Tibial artery (tissue), 4 donors: ENCODE measurements around the gene SCAF8.
"Not testable (repeated sequence)": the region's sequence is repeated elsewhere in the genome, so short reads cannot be mapped to it uniquely, and the experiment has no call there.

ENCODE experiments used
- DNase-seq, 2 donors: peaks; one replicate each; pipeline ENCODE4 v3.0.0-alpha.2; 2019
- H3K27ac ChIP-seq, 2 donors: fragments of 200-600 bp; sonication (generic) in 1 of 2; 1 replicate in 1 of 2; 2 replicates in 1 of 2; pipeline ENCODE4 v1.5.1; 2018 to 2019; ENCODE audit warnings: mild to moderate bottlenecking in 1 of 2
- H3K27me3 ChIP-seq, 2 donors: fragments of 200-600 bp; sonication (generic) in 1 of 2; one replicate each; pipeline versions ENCODE4 v1.5.1 to v1.6.0; 2016 to 2019
- H3K36me3 ChIP-seq, 3 donors: fragments of 200-600 bp; sonication (generic) in 2 of 3; one replicate each; pipeline ENCODE4 v1.5.1; 2016 to 2019; ENCODE audit warnings: mild to moderate bottlenecking in 2 of 3
- H3K4me1 ChIP-seq, 4 donors: fragments of 200-600 bp; sonication (generic) in 2 of 4; 1 replicate in 3 of 4; 2 replicates in 1 of 4; pipeline ENCODE4 v1.5.1; 2016 to 2019
- H3K4me3 ChIP-seq, 2 donors: fragments of 200-600 bp; sonication (generic) in 1 of 2; 1 replicate in 1 of 2; 2 replicates in 1 of 2; pipeline ENCODE4 v1.5.1; 2018 to 2019; ENCODE audit warnings: mild to moderate bottlenecking in 2 of 2
- H3K9me3 ChIP-seq, 3 donors: fragments of 200-600 bp; sonication (generic) in 1 of 3; one replicate each; pipeline ENCODE4 v1.5.1; 2016 to 2019
- CTCF ChIP-seq, 2 experiments: fragments of 200-600 bp in 1 of 2; fragments of 450-650 bp in 1 of 2; IDR thresholded peaks; one replicate each; pipeline ENCODE4 v1.5.1; 2017 to 2019; ENCODE audit warnings: antibody characterized with exemption in 2 of 2, mild to moderate bottlenecking in 1 of 2, moderate library complexity in 1 of 2
- intact Hi-C: fragments of 100-400 bp; cut with DNase I; formaldehyde crosslinking; loops from one replicate; pipeline ENCODE4 v1.15.0; 2023; ENCODE audit warnings: low total_unique reads

The SCAF8 gene

GRCh38 chr6:154773610-154774089 lies 40.4 kb downstream of the SCAF8 start:
- Histone ChIP-seq H3K9me3 (no peaks in the 10 kb centered on the region), H3K4me3 (no peak overlapping the region), H3K36me3 (peaks cover 0 to 8% (median 0%) of the 10 kb centered on the region in 3 donors), H3K27me3 (no peaks in the 10 kb centered on the region), H3K4me1 (peaks cover 0 to 22% (median 6%) of the 10 kb centered on the region in 4 donors), H3K27ac (no peak overlapping the region)
- intact Hi-C loops = no loop called here
- no peak for DNase-seq
- no peak for TF ChIP-seq CTCF (IDR thresholded peaks at IDR 0.05)

GRCh38 chr6:154779157-154779556 lies 45.9 kb downstream of the SCAF8 start:
- H3K27me3 ChIP-seq, DNase-seq, H3K27ac ChIP-seq, H3K9me3 ChIP-seq, H3K4me1 ChIP-seq, intact Hi-C loops, H3K4me3 ChIP-seq: not testable (repeated sequence)
- peaks cover 6 to 21% (median 15%) of the 10 kb centered on the region in 3 donors for H3K36me3 ChIP-seq

GRCh38 chr6:154782193-154782592 lies 49.0 kb downstream of the SCAF8 start:
- Histone ChIP-seq H3K4me3 (no peak overlapping the region), H3K27me3 (no peaks in the 10 kb centered on the region), H3K27ac (no peak overlapping the region), H3K36me3 (peaks cover 6 to 21% (median 8%) of the 10 kb centered on the region in 3 donors), H3K4me1 (no peaks in the 10 kb centered on the region), H3K9me3 (no peaks in the 10 kb centered on the region)
- no peak for TF ChIP-seq CTCF (IDR thresholded peaks at IDR 0.05)
- intact Hi-C loops = no loop called here
- no peak for DNase-seq

- Histone ChIP-seq H3K4me1 (no peaks in the 10 kb centered on the region), H3K36me3 (peaks cover 6 to 25% (median 12%) of the 10 kb centered on the region in 3 donors), H3K4me3 (no peak overlapping the region), H3K27me3 (no peaks in the 10 kb centered on the region), H3K27ac (no peak overlapping the region), H3K9me3 (no peaks in the 10 kb centered on the region)
- DNase-seq = no peak
- intact Hi-C loops = no loop called here
- no peak for TF ChIP-seq CTCF (IDR thresholded peaks at IDR 0.05)
Observed at GRCh38 chr6:154783229-154783628, 50.0 kb downstream of the SCAF8 start.

GRCh38 chr6:154785075-154785474 lies 51.9 kb downstream of the SCAF8 start:
- peaks cover 0 to 21% (median 10%) of the 10 kb centered on the region in 3 donors for H3K36me3 ChIP-seq
- H3K4me1 ChIP-seq = no peaks in the 10 kb centered on the region
- no peak for DNase-seq
- intact Hi-C loops = no loop called here
- no peaks in the 10 kb centered on the region for H3K9me3 ChIP-seq
- TF ChIP-seq CTCF (IDR thresholded peaks at IDR 0.05) = no peak
- H3K4me3 ChIP-seq = no peak overlapping the region
- H3K27me3 ChIP-seq = no peaks in the 10 kb centered on the region
- no peak overlapping the region for H3K27ac ChIP-seq

- H3K27ac ChIP-seq = no peak overlapping the region
- no peak overlapping the region for H3K4me3 ChIP-seq
- no peak for DNase-seq
- TF ChIP-seq CTCF (IDR thresholded peaks at IDR 0.05) = no peak
- peaks cover 0 to 11% (median 7%) of the 10 kb centered on the region in 3 donors for H3K36me3 ChIP-seq
- H3K27me3 ChIP-seq = no peaks in the 10 kb centered on the region
- intact Hi-C loops = no loop called here
- H3K4me1 ChIP-seq = peaks cover 0 to 1% (median 0%) of the 10 kb centered on the region in 4 donors
- no peaks in the 10 kb centered on the region for H3K9me3 ChIP-seq
Observed at GRCh38 chr6:154786144-154786868, 53.1 kb downstream of the SCAF8 start.
